HPDE6-E6E7 (cell line): ENCODE data around the gene PRAMEF15.
"Not testable (repeated sequence)": the region's sequence is repeated elsewhere in the genome, so short reads cannot be mapped to it uniquely, and the experiment has no call there.

Experiments
- DNase-seq: peaks from one replicate; pipeline ENCODE4 v3.0.0; 2011; ENCODE audit warnings: missing footprints; ENCODE audit errors: extremely low spot score

The PRAMEF15 gene

GRCh38 chr1:13315281-13315680, at the start of gene PRAMEF15:
PRAMEF15 (plus strand) TSS chr1:13315581; CDS start chr1:13318408, 2,827 bp downstream.
- DNase-seq: not testable (repeated sequence)

DNA sequence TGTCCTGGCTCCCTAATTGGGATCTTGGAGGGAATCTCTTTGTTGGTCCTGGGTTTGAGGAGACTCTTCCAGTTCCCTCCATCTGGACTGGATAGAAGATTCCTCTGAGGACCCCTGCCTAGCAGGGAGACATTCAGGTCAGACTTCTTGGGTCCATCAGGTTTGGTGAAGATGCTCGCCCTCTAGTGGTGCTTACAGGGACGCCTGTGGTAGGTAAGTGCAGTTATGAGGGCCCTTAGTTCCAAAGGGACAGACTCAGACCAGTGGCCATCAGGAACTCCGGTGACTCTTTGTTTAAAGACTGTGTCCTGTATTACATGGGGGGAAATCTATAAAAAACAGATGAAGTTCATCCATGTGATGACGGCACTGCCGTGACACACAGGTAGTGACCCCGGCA, 38.4 kb upstream of the PRAMEF15 start:
- DNase-seq: not testable (repeated sequence)

DNA sequence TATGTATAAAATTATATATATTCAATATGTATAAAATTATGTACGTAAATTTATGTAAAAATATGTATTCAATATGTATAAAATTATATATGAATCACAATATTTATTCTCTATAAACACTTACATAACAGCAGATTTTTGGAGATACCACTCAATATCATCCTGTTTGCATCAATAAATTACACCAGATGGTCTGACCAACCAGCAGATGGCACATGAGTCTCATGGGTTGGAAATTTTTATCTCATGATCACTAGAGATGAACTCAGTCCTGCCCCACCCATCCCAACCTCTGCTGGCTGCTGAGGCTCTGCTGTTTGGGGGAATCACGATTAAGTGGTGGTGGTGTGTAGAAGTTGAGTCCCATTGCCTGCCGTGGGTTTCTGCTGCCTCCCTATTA, 35.8 kb upstream of the PRAMEF15 start:
- not testable (repeated sequence) for DNase-seq

DNA sequence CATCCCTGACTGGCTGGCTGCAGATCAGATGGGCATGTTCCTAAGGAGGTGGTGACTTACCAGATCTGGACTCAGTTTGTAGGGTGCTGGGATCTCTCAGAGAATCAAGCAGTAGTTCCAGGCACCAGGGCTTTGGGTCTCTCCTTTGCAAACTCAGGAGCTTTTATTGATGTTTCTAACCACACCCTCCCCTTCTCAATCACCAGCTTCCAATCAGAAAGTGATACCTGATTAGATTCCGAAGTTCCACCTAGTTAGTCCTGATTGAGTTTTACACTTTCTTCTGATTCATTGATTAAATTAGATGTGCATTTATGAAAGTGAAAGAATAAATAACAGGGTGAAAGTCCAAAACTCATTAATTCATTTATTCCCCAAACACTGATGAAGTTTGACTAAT, 30.3 kb upstream of the PRAMEF15 start, which contains the start of gene PRAMEF8:
PRAMEF8 (minus strand) TSS at position 101 of the 400 bp plus-strand sequence. CDS start 1,046 bp downstream, outside the sequence.
- not testable (repeated sequence) for DNase-seq

DNA sequence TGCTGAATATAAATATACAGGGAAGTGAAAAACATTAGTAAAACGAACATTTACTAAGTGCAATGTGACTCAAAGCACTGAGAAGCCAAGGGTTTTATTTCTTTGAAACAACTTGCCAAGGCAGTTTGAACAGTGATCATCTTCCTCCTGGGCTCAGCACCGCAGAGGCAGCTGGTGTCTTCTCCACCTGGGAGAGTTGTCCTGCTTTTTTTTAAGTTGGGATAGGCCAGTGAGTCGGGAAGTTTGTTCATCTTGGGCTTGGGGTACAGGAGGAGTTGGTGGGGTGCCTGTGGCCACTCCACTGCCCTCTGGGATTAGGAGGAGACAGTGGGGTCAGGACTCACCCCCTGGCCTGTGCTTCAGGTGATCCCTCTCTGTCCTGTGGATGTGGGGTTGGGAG, 26.4 kb upstream of the PRAMEF15 start:
- DNase-seq: not testable (repeated sequence)

- not testable (repeated sequence) for DNase-seq
These were observed 18.0 kb upstream of the PRAMEF15 start for GRCh38 chr1:13297216-13297931.

- DNase-seq: not testable (repeated sequence)
These were observed 16.7 kb upstream of the PRAMEF15 start for GRCh38 chr1:13298699-13299098.

- DNase-seq: not testable (repeated sequence)
These were observed 13.2 kb upstream of the PRAMEF15 start for GRCh38 chr1:13302197-13302596.

- DNase-seq: not testable (repeated sequence)
These were observed 12.1 kb upstream of the PRAMEF15 start, which contains the start of gene PRAMEF33 for GRCh38 chr1:13303239-13303638. PRAMEF33 (plus strand) TSS chr1:13303539; CDS start chr1:13305955, 2,416 bp downstream.

- DNase-seq: not testable (repeated sequence)
These were observed 27.1 kb downstream of the PRAMEF15 start for GRCh38 chr1:13342496-13342895.

DNA sequence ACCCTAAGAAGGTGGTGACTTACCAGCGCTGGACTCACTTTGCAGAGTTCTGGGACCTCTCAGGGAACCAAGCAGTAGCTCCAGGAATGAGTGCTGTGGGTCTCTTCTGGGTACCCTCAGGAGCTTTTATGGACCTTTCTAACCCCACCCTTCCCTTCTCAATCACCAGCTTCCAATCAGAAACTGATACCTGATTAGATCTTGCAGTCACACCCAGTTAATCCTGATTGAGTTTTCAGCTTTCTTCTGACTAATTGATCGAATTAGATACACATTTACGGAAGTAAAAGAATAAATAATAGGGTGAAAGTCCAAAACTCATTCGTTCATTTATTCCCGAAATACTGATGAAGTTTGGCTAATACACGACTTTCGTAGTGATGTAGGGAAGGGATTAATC, 31.7 kb downstream of the PRAMEF15 start, which contains the start of gene PRAMEF14:
PRAMEF14 (minus strand) TSS at position 101 of the 400 bp plus-strand sequence. CDS start 1,820 bp downstream, outside the sequence.
- DNase-seq: not testable (repeated sequence)

DNA sequence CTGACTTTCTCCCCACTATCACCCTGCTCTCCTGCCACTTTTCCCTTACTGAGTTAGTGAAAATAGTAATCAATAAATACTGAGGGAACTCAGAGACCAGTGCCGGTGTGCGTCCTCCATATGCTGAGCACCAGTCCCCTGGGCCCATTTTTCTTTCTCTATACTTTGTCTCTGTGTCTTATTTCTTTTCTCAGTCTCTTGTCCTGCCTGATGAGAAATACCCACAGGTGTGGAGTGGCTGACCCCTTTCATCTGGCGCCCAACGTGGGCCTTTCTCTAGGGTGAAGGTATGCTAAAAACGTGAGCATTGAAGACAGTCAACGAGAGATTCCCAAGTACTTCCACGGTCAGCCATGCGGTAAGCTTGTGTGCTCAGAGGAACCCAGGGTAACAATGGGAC, 38.1 kb downstream of the PRAMEF15 start:
- not testable (repeated sequence) for DNase-seq

GRCh38 chr1:13354475-13354874, 39.1 kb downstream of the PRAMEF15 start:
- DNase-seq: not testable (repeated sequence)

GRCh38 chr1:13356774-13357173, 41.4 kb downstream of the PRAMEF15 start:
- not testable (repeated sequence) for DNase-seq

DNA sequence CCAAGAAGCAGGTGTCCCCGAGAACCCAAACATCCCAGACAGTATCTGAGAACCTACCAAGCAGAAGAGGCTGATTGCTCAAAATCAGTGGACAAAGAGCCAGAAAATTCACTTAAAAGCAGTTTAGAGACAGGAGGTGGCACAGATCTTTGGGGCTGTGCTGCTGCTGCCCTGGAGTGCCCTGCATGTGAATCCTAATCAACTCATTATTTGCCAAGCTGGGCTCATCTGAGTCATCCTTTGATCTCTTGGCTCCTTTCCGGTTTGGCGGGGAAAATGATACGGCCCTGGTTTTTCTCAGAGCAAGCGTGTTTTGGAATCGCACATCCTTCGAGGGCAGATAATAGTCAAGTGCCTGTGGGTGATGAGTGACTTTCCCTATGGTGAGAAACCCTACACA, 47.0 kb downstream of the PRAMEF15 start:
- not testable (repeated sequence) for DNase-seq

- not testable (repeated sequence) for DNase-seq
These were observed 49.5 kb downstream of the PRAMEF15 start for GRCh38 chr1:13364928-13365327.

GRCh38 chr1:13366536-13366935, 51.2 kb downstream of the PRAMEF15 start:
- DNase-seq: not testable (repeated sequence)

DNA sequence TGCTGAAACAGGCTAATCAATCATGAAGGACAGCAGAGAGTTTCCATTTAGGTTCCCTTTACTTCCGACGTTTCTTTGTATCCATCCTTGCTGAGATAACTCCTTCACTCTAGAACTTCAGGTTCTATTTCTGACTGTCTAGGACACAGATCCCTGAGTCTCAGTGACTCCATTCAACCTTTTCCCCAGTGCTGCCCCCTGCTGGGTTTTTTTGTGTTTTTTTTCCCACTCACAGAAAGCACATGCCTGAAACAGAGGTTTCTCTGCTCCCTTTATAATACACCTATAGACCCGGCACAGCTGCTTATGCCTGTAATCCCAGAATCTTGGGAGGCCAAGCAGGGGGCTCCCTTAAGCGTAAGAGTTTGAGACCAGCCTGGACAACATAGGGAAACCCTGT, 53.2 kb downstream of the PRAMEF15 start:
- not testable (repeated sequence) for DNase-seq
